HepG2 (cell line): ENCODE results near the gene ALG11. TPM values are rescaled to one million over a fixed set of nuclear protein-coding genes. Genes with fewer than 3 reads are reported as not detected.

Experiments used
- HNF1B ChIP-seq: sonication (generic); formaldehyde crosslinking; IDR thresholded peaks from 2 replicates; pipeline ENCODE4 v1.5.1; 2020; ENCODE audit warnings: mild to moderate bottlenecking, moderate library complexity, missing genetic modification reagents
- KDM5A ChIP-seq: fragments of 200-600 bp; sonication (generic); IDR thresholded peaks from 2 replicates; pipeline ENCODE4 v1.7.0; 2018; ENCODE audit warnings: antibody characterized with exemption, mild to moderate bottlenecking, low read length, borderline replicate concordance
- LCORL ChIP-seq, 2 experiments: fragments of 450-650 bp in 1 of 2; sonication (generic) in 1 of 2; formaldehyde crosslinking in 1 of 2; IDR thresholded peaks; 2 replicates each; pipeline versions ENCODE4 v1.5.0 to v1.6.1; 2017 to 2020; ENCODE audit warnings: antibody characterized with exemption in 1 of 2, missing genetic modification reagents in 1 of 2
- MTF2 ChIP-seq: sonication (generic); formaldehyde crosslinking; IDR thresholded peaks from 2 replicates; pipeline ENCODE4 v1.5.0; 2020; ENCODE audit warnings: missing genetic modification reagents, borderline replicate concordance
- PRPF4 ChIP-seq: fragments of 200-400 bp; formaldehyde crosslinking; IDR thresholded peaks from 2 replicates; pipeline ENCODE4 v1.6.1; 2016; ENCODE audit warnings: low read length, low read depth; ENCODE audit not compliant: poor library complexity, severe bottlenecking
- RBM39 ChIP-seq: fragments of 200-400 bp; formaldehyde crosslinking; IDR thresholded peaks from one replicate; pipeline ENCODE4 v1.6.1; 2018; ENCODE audit warnings: antibody characterized with exemption, mild to moderate bottlenecking, low read depth, low read length; ENCODE audit not compliant: poor library complexity, severe bottlenecking
- SIX4 ChIP-seq: sonication (generic); formaldehyde crosslinking; IDR thresholded peaks from 2 replicates; pipeline ENCODE4 v1.4.0; 2020; ENCODE audit warnings: missing genetic modification reagents
- SMC3 ChIP-seq: IDR thresholded peaks from 2 replicates; pipeline ENCODE4 v1.6.1; 2011; ENCODE audit warnings: low read length, improper control_type of control experiment
- SNAPC2 ChIP-seq: sonication (generic); formaldehyde crosslinking; IDR thresholded peaks from 2 replicates; pipeline ENCODE4 v1.8.1; 2022; ENCODE audit warnings: mild to moderate bottlenecking, missing genetic modification reagents
- XRCC5 ChIP-seq: fragments of 200-400 bp; formaldehyde crosslinking; optimal IDR thresholded peaks from 2 replicates; pipeline ENCODE3; 2017; ENCODE audit warnings: mild to moderate bottlenecking, low read length
- ZFAT ChIP-seq: sonication (generic); formaldehyde crosslinking; conservative IDR thresholded peaks from 2 replicates; pipeline ENCODE4 v1.8.1; 2023; ENCODE audit warnings: missing genetic modification reagents, inconsistent platforms
- ZMAT5 ChIP-seq: sonication (generic); formaldehyde crosslinking; IDR thresholded peaks from 2 replicates; pipeline ENCODE4 v1.5.0; 2020; ENCODE audit warnings: mild to moderate bottlenecking, low read depth, missing genetic modification reagents, borderline replicate concordance
- ZNF562 ChIP-seq: sonication (generic); formaldehyde crosslinking; IDR thresholded peaks from 2 replicates; pipeline ENCODE4 v1.8.0; 2022; ENCODE audit warnings: missing genetic modification reagents, borderline replicate concordance
- ZNF563 ChIP-seq: sonication (generic); formaldehyde crosslinking; IDR thresholded peaks from 2 replicates; pipeline ENCODE4 v1.8.0; 2022; ENCODE audit warnings: mild to moderate bottlenecking, moderate library complexity, missing genetic modification reagents
- ZNF598 ChIP-seq: sonication (generic); formaldehyde crosslinking; IDR thresholded peaks from 2 replicates; pipeline ENCODE4 v1.5.1; 2020; ENCODE audit warnings: mild to moderate bottlenecking, missing genetic modification reagents, borderline replicate concordance
- ZSCAN29 ChIP-seq: sonication (generic); formaldehyde crosslinking; conservative IDR thresholded peaks from 2 replicates; pipeline ENCODE4 v1.4.0; 2020; ENCODE audit warnings: mild to moderate bottlenecking, missing genetic modification reagents
- polyA plus RNA-seq, 8 experiments: library from polyadenylated mRNA; depleted of rRNA in 3 of 8; stranded (reverse) in 7 of 8; unstranded in 1 of 8; fragments of >200 nt; fragmentation: Illumina TruSeq in 4 of 8; extraction: Trizol in 4 of 8; gene quantifications; 2 replicates each; pipeline versions ENCODE4 v1.2.1 to v1.2.3, GENCODE V29; 2011 to 2016; ENCODE audit warnings: low read depth in 4 of 8, missing spikeins in 1 of 8, mixed read lengths in 1 of 8; ENCODE audit not compliant: insufficient read depth in 1 of 8
- total RNA-seq, 5 experiments: library from RNA; depleted of rRNA; stranded (reverse); fragments of >200 nt; fragmentation: Illumina TruSeq; extraction: Trizol; gene quantifications; 2 replicates each; pipeline ENCODE4 v1.2.3, GENCODE V29; 2016; ENCODE audit warnings: low read depth in 1 of 5
- TF ChIP-seq, protein P1 (sequence below): sonication (generic); formaldehyde crosslinking; IDR thresholded peaks from 2 replicates; pipeline ENCODE4 v1.4.0; 2020; ENCODE audit warnings: mild to moderate bottlenecking, missing genetic modification reagents
- TF ChIP-seq, protein P2 (sequence below): sonication (generic); formaldehyde crosslinking; IDR thresholded peaks from 2 replicates; pipeline ENCODE4 v1.4.0; 2020; ENCODE audit warnings: missing genetic modification reagents
- TF ChIP-seq, protein P3 (sequence below): sonication (generic); formaldehyde crosslinking; IDR thresholded peaks from 2 replicates; pipeline ENCODE4 v1.5.1; 2020; ENCODE audit warnings: mild to moderate bottlenecking, missing genetic modification reagents, moderate library complexity

Gene ALG11
- total and polyA plus RNA-seq, 2 of the 13 experiments (the other 11 are each of a cell fraction or from before 2014, with no cell fraction given): 14.7 to 27.9 TPM

- TF ChIP-seq RBM39 (no peak), SIX4 (CRISPR knock-in tag) (no peak), SNAPC2 (CRISPR knock-in tag) (no peak), XRCC5 (no peak), ZFAT (CRISPR knock-in tag) (no peak), HNF1B (CRISPR knock-in tag) (no peak), KDM5A (peak; percentile 47), LCORL (IDR thresholded peaks at IDR 0.05) (no peak), LCORL (CRISPR knock-in tag; IDR thresholded peaks at IDR 0.05) (no peak), ZMAT5 (no peak), ZNF562 (no peak), ZSCAN29 (CRISPR knock-in tag) (no peak; the same call in 1 of the 2 replicates), PRPF4 (no peak), ZNF598 (CRISPR knock-in tag) (peak; percentile 50; the same call in 1 of the 2 replicates), SMC3 (no peak), ZNF563 (CRISPR knock-in tag) (no peak), MTF2 (CRISPR knock-in tag) (no peak)
- TF ChIP-seq, protein P1, sequence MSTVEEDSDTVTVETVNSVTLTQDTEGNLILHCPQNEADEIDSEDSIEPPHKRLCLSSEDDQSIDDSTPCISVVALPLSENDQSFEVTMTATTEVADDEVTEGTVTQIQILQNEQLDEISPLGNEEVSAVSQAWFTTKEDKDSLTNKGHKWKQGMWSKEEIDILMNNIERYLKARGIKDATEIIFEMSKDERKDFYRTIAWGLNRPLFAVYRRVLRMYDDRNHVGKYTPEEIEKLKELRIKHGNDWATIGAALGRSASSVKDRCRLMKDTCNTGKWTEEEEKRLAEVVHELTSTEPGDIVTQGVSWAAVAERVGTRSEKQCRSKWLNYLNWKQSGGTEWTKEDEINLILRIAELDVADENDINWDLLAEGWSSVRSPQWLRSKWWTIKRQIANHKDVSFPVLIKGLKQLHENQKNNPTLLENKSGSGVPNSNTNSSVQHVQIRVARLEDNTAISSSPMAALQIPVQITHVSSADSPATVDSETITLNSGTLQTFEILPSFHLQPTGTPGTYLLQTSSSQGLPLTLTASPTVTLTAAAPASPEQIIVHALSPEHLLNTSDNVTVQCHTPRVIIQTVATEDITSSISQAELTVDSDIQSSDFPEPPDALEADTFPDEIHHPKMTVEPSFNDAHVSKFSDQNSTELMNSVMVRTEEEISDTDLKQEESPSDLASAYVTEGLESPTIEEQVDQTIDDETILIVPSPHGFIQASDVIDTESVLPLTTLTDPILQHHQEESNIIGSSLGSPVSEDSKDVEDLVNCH: no peak
- TF ChIP-seq, protein P2, sequence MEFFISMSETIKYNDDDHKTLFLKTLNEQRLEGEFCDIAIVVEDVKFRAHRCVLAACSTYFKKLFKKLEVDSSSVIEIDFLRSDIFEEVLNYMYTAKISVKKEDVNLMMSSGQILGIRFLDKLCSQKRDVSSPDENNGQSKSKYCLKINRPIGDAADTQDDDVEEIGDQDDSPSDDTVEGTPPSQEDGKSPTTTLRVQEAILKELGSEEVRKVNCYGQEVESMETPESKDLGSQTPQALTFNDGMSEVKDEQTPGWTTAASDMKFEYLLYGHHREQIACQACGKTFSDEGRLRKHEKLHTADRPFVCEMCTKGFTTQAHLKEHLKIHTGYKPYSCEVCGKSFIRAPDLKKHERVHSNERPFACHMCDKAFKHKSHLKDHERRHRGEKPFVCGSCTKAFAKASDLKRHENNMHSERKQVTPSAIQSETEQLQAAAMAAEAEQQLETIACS: no peak
- TF ChIP-seq, protein P3, sequence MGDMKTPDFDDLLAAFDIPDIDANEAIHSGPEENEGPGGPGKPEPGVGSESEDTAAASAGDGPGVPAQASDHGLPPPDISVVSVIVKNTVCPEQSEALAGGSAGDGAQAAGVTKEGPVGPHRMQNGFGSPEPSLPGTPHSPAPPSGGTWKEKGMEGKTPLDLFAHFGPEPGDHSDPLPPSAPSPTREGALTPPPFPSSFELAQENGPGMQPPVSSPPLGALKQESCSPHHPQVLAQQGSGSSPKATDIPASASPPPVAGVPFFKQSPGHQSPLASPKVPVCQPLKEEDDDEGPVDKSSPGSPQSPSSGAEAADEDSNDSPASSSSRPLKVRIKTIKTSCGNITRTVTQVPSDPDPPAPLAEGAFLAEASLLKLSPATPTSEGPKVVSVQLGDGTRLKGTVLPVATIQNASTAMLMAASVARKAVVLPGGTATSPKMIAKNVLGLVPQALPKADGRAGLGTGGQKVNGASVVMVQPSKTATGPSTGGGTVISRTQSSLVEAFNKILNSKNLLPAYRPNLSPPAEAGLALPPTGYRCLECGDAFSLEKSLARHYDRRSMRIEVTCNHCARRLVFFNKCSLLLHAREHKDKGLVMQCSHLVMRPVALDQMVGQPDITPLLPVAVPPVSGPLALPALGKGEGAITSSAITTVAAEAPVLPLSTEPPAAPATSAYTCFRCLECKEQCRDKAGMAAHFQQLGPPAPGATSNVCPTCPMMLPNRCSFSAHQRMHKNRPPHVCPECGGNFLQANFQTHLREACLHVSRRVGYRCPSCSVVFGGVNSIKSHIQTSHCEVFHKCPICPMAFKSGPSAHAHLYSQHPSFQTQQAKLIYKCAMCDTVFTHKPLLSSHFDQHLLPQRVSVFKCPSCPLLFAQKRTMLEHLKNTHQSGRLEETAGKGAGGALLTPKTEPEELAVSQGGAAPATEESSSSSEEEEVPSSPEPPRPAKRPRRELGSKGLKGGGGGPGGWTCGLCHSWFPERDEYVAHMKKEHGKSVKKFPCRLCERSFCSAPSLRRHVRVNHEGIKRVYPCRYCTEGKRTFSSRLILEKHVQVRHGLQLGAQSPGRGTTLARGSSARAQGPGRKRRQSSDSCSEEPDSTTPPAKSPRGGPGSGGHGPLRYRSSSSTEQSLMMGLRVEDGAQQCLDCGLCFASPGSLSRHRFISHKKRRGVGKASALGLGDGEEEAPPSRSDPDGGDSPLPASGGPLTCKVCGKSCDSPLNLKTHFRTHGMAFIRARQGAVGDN (CRISPR knock-in tag): no peak
Measured at GRCh38 chr13:52010890-52011631, 1.1 kb upstream of the ALG11 start, which contains the start of gene ATP7B (continued).
